PC-9 (cell line): ENCODE measurements around the gene MASP1.

ENCODE experiments used
- EZH2 ChIP-seq: fragments of 200-600 bp; sonication (generic); IDR thresholded peaks from 2 replicates; pipeline ENCODE4 v1.8.0; 2017; ENCODE audit warnings: antibody characterized with exemption, low read depth
- TF ChIP-seq, protein P1 (sequence below): fragments of 200-600 bp; sonication (generic); conservative IDR thresholded peaks from 2 replicates; pipeline ENCODE4 v1.6.1; 2017; ENCODE audit warnings: mixed run types, antibody characterized with exemption, mild to moderate bottlenecking, moderate library complexity

DNA sequence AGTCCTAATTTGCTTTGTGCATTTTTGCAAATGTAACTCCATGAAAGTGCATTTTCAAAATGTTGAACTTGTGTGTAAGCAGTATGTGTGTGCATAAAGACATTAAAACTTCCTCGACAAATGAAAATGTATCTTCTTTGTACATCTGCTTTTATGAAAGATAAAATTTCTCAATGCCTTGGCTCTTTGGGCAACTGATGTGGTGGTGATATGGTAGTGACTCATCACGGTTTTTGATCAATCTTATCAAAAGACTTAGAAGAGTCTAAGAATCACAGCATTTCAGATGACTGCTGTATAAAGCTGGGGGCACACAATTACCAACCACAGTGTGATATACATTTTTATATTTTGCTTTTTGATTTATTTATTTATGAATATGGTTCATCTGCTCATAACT is 5.4 kb upstream of the MASP1 start:
- TF ChIP-seq, protein P1, sequence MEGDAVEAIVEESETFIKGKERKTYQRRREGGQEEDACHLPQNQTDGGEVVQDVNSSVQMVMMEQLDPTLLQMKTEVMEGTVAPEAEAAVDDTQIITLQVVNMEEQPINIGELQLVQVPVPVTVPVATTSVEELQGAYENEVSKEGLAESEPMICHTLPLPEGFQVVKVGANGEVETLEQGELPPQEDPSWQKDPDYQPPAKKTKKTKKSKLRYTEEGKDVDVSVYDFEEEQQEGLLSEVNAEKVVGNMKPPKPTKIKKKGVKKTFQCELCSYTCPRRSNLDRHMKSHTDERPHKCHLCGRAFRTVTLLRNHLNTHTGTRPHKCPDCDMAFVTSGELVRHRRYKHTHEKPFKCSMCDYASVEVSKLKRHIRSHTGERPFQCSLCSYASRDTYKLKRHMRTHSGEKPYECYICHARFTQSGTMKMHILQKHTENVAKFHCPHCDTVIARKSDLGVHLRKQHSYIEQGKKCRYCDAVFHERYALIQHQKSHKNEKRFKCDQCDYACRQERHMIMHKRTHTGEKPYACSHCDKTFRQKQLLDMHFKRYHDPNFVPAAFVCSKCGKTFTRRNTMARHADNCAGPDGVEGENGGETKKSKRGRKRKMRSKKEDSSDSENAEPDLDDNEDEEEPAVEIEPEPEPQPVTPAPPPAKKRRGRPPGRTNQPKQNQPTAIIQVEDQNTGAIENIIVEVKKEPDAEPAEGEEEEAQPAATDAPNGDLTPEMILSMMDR, result no peak
- TF ChIP-seq EZH2, result no peak
